Liver (tissue), 9 donors: ENCODE results near the gene BBC3. TPM values are rescaled to one million over a fixed set of nuclear protein-coding genes. Genes with fewer than 3 reads are reported as not detected.

Experiments
- DNase-seq: peaks from one replicate; pipeline ENCODE4 v3.0.0-alpha.2; 2017; ENCODE audit warnings: low spot score
- H3K27ac ChIP-seq, 2 donors: one replicate each; pipeline ENCODE4 v1.7.0; 2013; ENCODE audit warnings: inconsistent platforms in 2 of 2, low read length in 2 of 2, control low read depth in 1 of 2, low read depth in 1 of 2, mild to moderate bottlenecking in 1 of 2
- H3K27me3 ChIP-seq, 4 donors: one replicate each; pipeline versions ENCODE4 v1.6.1 to v1.7.0; 2013; ENCODE audit warnings: low read length in 3 of 4, inconsistent platforms in 1 of 4, mild to moderate bottlenecking in 1 of 4, moderate library complexity in 1 of 4; ENCODE audit not compliant: control insufficient read depth in 4 of 4, insufficient read depth in 4 of 4
- H3K36me3 ChIP-seq, 4 donors: one replicate each; pipeline versions ENCODE4 v1.6.1 to v1.7.0; 2013; ENCODE audit warnings: low read length in 3 of 4, mild to moderate bottlenecking in 3 of 4, low read depth in 1 of 4, moderate library complexity in 1 of 4; ENCODE audit not compliant: control insufficient read depth in 4 of 4, insufficient read depth in 3 of 4
- H3K4me1 ChIP-seq, 4 donors: one replicate each; pipeline versions ENCODE4 v1.6.1 to v1.7.0; 2013; ENCODE audit warnings: low read length in 3 of 4, mild to moderate bottlenecking in 3 of 4, moderate library complexity in 1 of 4; ENCODE audit not compliant: control insufficient read depth in 4 of 4, insufficient read depth in 4 of 4
- H3K4me3 ChIP-seq, 3 donors: one replicate each; pipeline versions ENCODE4 v1.6.1 to v1.7.0; 2013; ENCODE audit warnings: low read length in 3 of 3, control low read depth in 1 of 3, low read depth in 1 of 3, mild to moderate bottlenecking in 1 of 3
- H3K9ac ChIP-seq, 2 donors: one replicate each; pipeline ENCODE4 v1.7.0; 2013; ENCODE audit warnings: low read length in 2 of 2, mild to moderate bottlenecking in 2 of 2, moderate library complexity in 2 of 2, control low read depth in 1 of 2, low read depth in 1 of 2
- H3K9me3 ChIP-seq, 4 donors: one replicate each; pipeline versions ENCODE4 v1.6.1 to v1.7.0; 2013; ENCODE audit warnings: low read length in 3 of 4; ENCODE audit not compliant: control insufficient read depth in 4 of 4
- ATF3 ChIP-seq: IDR thresholded peaks from 2 replicates; pipeline ENCODE4 v1.6.1; 2016; ENCODE audit warnings: antibody characterized with exemption
- CTCF ChIP-seq: fragments of 150-350 bp; IDR thresholded peaks from 2 replicates; pipeline ENCODE4 v1.5.1; 2017; ENCODE audit warnings: improper control_type of control experiment, low read depth, low read length; ENCODE audit not compliant: missing input control
- EGR1 ChIP-seq, 2 donors: IDR thresholded peaks; 2 replicates each; pipeline ENCODE4 v1.6.1; 2016 to 2018; ENCODE audit warnings: antibody characterized with exemption in 2 of 2, low read depth in 2 of 2
- FOXA1 ChIP-seq: IDR thresholded peaks from 2 replicates; pipeline ENCODE4 v1.6.1; 2016; ENCODE audit warnings: antibody characterized with exemption
- FOXA2 ChIP-seq: IDR thresholded peaks from 2 replicates; pipeline ENCODE4 v1.6.1; 2016; ENCODE audit warnings: antibody characterized with exemption
- GABPA ChIP-seq, 2 donors: IDR thresholded peaks in 1 of 2; conservative IDR thresholded peaks in 1 of 2; 2 replicates each; pipeline ENCODE4 v1.6.1; 2016; ENCODE audit warnings: antibody characterized with exemption in 2 of 2, mild to moderate bottlenecking in 1 of 2, moderate library complexity in 1 of 2
- HNF4A ChIP-seq, 2 donors: conservative IDR thresholded peaks; 2 replicates each; pipeline ENCODE4 v1.6.1; 2016; ENCODE audit warnings: antibody characterized with exemption in 2 of 2, mild to moderate bottlenecking in 2 of 2
- HNF4G ChIP-seq: IDR thresholded peaks from 2 replicates; pipeline ENCODE4 v1.6.1; 2016; ENCODE audit warnings: antibody characterized with exemption
- JUND ChIP-seq, 2 donors: IDR thresholded peaks; 2 replicates each; pipeline ENCODE4 v1.6.1; 2016; ENCODE audit warnings: antibody characterized with exemption in 2 of 2
- MAX ChIP-seq: IDR thresholded peaks from 2 replicates; pipeline ENCODE4 v1.6.1; 2016; ENCODE audit warnings: antibody characterized with exemption
- NR2F2 ChIP-seq: IDR thresholded peaks from 2 replicates; pipeline ENCODE4 v1.6.1; 2016; ENCODE audit warnings: antibody characterized with exemption
- RAD21 ChIP-seq, 2 donors: IDR thresholded peaks; 2 replicates each; pipeline ENCODE4 v1.6.1; 2016; ENCODE audit warnings: antibody characterized with exemption in 2 of 2, mild to moderate bottlenecking in 2 of 2
- RXRA ChIP-seq, 2 donors: IDR thresholded peaks; 2 replicates each; pipeline ENCODE4 v1.6.1; 2017 to 2018; ENCODE audit warnings: antibody characterized with exemption in 2 of 2, mild to moderate bottlenecking in 1 of 2
- SP1 ChIP-seq: IDR thresholded peaks from 2 replicates; pipeline ENCODE4 v1.6.1; 2018; ENCODE audit warnings: antibody characterized with exemption, mild to moderate bottlenecking
- TAF1 ChIP-seq: conservative IDR thresholded peaks from 2 replicates; pipeline ENCODE4 v1.6.1; 2016; ENCODE audit warnings: antibody characterized with exemption, mild to moderate bottlenecking
- YY1 ChIP-seq: IDR thresholded peaks from 2 replicates; pipeline ENCODE4 v1.6.1; 2016; ENCODE audit warnings: antibody characterized with exemption, mild to moderate bottlenecking
- WGBS: extraction: QIAGEN DNeasy Blood & Tissue Kit; methylation state at CpG from one replicate; pipeline ENCODE4 v1.1.7; 2013; 5-methylcytosine and 5-hydroxymethylcytosine counted together
- polyA plus RNA-seq, 2 donors: library from polyadenylated mRNA; stranded (reverse) in 1 of 2; unstranded in 1 of 2; fragments of 200-250 nt in 1 of 2; fragments of >200 nt in 1 of 2; fragmentation: Nextera tagmentation in 1 of 2; extraction: Ambion mirVana in 1 of 2; gene quantifications; one replicate each; pipeline versions ENCODE4 v1.2.1 to v1.2.3, GENCODE V29; 2013 to 2015
- total RNA-seq, 2 donors: library from RNA; depleted of rRNA; stranded (reverse); fragments of >200 nt; gene quantifications; one replicate each; pipeline ENCODE4 v1.2.3, GENCODE V29; 2014
- TF ChIP-seq, protein P1 (sequence below): IDR thresholded peaks from 2 replicates; pipeline ENCODE4 v1.6.1; 2016; ENCODE audit warnings: antibody characterized with exemption, mild to moderate bottlenecking
- TF ChIP-seq, protein P2 (sequence below): IDR thresholded peaks from 2 replicates; pipeline ENCODE4 v1.6.1; 2016; ENCODE audit warnings: antibody characterized with exemption
- donor health status: healthy.
- donor health status: healthy.
- donor health status: healthy.
- donor health status: healthy.
- donor health status: healthy.

The BBC3 gene
- total and polyA plus RNA-seq, 4 donors: 0.35 to 2.6 (median 1.6) TPM

DNA sequence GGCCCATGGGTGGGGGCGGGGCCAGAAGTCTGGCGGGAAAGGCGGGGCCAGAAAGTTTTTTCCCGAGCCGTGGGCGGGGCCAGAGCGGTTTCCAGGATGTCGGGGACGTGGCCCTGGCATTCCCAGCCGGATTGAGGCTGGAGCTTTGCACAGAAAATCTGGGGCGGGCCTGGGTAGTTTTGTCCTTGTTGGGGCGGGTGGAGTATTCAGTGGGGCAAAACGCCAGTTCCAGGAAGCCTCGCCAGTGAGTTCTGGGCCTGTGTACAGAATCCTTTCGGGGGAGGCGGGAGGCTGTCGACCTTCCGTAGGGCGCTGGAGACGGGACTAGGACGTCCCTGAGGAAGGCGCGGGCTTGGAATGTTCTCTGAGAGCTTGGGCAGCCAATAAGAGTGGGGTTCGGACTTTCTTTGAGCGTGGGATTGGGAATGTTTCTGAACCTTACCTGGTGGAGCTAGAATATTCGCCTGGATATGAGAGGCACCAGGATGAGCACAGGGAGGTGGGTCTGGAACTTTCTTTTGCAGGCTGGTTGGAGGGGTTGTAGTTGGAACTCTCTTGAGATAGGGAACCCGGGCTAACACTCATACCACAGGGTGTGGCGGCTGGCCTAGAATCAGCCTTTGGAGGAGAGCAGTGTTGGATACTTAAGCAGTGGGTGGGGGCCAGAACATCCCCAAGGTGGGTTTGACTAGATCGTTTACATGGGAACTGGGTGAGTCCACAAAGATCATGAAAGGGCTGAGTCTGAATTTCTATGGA is 26.6 kb upstream of the BBC3 start:
- no peak for DNase-seq

More for the DNA sequence above, 26.6 kb upstream of the BBC3 start:
- peak overlapping the region; percentile 83 to 86 for H3K27ac ChIP-seq
- no peak for TF ChIP-seq FOXA1
- no peak for TF ChIP-seq ATF3
- peak; percentile 39 for TF ChIP-seq FOXA2
- TF ChIP-seq JUND (IDR thresholded peaks at IDR 0.05): peak in 1 of 2 donors; percentile 32
- no peak for TF ChIP-seq CTCF
- peak; percentile 39 to 58 for TF ChIP-seq RXRA (IDR thresholded peaks at IDR 0.05)
- TF ChIP-seq EGR1 (IDR thresholded peaks at IDR 0.05; ENCODE audit: low read depth in 2 of 2): peak in 1 of 2 donors; percentile 69
- peak in 1 of 2 donors; percentile 74 for TF ChIP-seq GABPA (IDR thresholded peaks at IDR 0.05 in 1 of 2, conservative IDR thresholded peaks at IDR 0.05 in 1 of 2)
- TF ChIP-seq YY1: peak; percentile 67
- TF ChIP-seq RAD21 (IDR thresholded peaks at IDR 0.05): peak in 1 of 2 donors; percentile 47
- TF ChIP-seq, protein P1, sequence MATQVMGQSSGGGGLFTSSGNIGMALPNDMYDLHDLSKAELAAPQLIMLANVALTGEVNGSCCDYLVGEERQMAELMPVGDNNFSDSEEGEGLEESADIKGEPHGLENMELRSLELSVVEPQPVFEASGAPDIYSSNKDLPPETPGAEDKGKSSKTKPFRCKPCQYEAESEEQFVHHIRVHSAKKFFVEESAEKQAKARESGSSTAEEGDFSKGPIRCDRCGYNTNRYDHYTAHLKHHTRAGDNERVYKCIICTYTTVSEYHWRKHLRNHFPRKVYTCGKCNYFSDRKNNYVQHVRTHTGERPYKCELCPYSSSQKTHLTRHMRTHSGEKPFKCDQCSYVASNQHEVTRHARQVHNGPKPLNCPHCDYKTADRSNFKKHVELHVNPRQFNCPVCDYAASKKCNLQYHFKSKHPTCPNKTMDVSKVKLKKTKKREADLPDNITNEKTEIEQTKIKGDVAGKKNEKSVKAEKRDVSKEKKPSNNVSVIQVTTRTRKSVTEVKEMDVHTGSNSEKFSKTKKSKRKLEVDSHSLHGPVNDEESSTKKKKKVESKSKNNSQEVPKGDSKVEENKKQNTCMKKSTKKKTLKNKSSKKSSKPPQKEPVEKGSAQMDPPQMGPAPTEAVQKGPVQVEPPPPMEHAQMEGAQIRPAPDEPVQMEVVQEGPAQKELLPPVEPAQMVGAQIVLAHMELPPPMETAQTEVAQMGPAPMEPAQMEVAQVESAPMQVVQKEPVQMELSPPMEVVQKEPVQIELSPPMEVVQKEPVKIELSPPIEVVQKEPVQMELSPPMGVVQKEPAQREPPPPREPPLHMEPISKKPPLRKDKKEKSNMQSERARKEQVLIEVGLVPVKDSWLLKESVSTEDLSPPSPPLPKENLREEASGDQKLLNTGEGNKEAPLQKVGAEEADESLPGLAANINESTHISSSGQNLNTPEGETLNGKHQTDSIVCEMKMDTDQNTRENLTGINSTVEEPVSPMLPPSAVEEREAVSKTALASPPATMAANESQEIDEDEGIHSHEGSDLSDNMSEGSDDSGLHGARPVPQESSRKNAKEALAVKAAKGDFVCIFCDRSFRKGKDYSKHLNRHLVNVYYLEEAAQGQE: peak; percentile 88
- peak; percentile 67 for TF ChIP-seq TAF1
- TF ChIP-seq NR2F2: peak; percentile 51
- peak; percentile 91 for TF ChIP-seq MAX
- TF ChIP-seq SP1: peak; percentile 67
- peak; percentile 22 for TF ChIP-seq HNF4G
- peak; percentile 27 for TF ChIP-seq HNF4A (conservative IDR thresholded peaks at IDR 0.05)
- TF ChIP-seq, protein P2, sequence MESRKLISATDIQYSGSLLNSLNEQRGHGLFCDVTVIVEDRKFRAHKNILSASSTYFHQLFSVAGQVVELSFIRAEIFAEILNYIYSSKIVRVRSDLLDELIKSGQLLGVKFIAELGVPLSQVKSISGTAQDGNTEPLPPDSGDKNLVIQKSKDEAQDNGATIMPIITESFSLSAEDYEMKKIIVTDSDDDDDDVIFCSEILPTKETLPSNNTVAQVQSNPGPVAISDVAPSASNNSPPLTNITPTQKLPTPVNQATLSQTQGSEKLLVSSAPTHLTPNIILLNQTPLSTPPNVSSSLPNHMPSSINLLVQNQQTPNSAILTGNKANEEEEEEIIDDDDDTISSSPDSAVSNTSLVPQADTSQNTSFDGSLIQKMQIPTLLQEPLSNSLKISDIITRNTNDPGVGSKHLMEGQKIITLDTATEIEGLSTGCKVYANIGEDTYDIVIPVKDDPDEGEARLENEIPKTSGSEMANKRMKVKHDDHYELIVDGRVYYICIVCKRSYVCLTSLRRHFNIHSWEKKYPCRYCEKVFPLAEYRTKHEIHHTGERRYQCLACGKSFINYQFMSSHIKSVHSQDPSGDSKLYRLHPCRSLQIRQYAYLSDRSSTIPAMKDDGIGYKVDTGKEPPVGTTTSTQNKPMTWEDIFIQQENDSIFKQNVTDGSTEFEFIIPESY: peak; percentile 52
- peaks cover 13 to 27% (median 14%) of the 10 kb centered on the region in 4 donors for H3K36me3 ChIP-seq
- H3K9ac ChIP-seq: peak overlapping the region; percentile 61 to 67
- H3K4me1 ChIP-seq: peaks cover 7 to 14% (median 10%) of the 10 kb centered on the region in 4 donors
- no peaks in the 10 kb centered on the region for H3K9me3 ChIP-seq
- 5% methylated on average over 29 of the region's 29 CpGs for WGBS
- H3K27me3 ChIP-seq: no peaks in the 10 kb centered on the region
- peak overlapping the region; percentile 43 to 67 (median 45) for H3K4me3 ChIP-seq
